Hematopoietic multipotent progenitor cell treated with erythropoietin and hydrocortisone succinate and interleukin-3 and kit ligand, for 15 days (in vitro differentiated cells): ENCODE data around the gene MICB.
"Not testable (repeated sequence)": the region's sequence is repeated elsewhere in the genome, so short reads cannot be mapped to it uniquely, and the experiment has no call there.

ENCODE experiments used
- DNase-seq: peaks from one replicate; pipeline ENCODE4 v3.0.0-alpha.2; 2015; ENCODE audit warnings: low spot score

The MICB gene

DNA sequence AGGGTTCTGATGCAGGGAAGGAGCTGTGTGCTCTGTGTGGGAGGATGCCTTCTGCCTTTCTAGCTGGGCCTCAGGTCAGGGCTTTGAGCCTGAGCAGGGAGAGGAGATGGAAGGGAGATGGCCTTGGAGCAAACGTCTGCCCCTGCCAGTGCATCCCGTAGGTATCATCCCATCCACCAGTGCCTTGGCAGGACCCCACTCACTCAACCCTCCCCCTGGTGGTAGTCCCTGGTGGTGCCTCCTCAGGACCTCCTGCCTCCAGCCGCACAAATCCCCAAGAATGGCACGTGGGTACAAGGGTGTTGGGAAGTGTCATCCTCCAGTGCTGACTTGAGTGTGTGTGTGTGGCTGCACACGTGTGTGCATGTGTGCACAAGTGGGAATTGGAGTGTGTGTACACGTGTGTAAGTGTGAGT lies 23.1 kb upstream of the MICB start:
- DNase-seq: no peak

DNA sequence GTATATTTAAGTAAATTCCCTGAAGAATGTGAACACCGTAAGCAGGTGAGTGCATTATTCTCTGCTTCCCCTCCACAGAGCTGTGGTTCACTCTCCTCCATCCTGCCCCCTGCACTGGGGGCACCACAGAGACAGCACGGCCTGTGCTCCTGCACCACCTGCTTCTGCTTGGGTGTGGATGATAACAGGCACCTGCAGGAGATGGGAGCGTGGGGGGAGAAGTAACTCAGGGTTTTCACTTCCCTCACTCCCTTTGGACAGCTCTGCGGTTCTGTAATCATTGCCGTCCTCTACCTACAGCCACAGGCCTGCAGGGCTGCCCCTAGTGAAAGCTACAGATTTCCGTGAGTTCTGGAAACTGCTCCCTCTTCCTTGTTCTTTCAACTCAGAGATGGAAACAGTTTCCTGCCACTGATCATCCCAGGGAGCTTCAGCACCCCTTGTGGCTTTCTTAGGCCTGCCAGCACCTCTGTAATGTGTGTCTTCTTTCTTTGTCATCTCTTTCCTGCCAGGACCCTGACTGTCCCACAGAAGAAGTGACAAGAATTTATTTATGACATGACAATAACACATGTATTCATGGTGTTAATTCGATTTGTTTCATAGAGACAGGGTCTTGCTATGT lies 21.3 kb upstream of the MICB start:
- DNase-seq: no peak

DNA sequence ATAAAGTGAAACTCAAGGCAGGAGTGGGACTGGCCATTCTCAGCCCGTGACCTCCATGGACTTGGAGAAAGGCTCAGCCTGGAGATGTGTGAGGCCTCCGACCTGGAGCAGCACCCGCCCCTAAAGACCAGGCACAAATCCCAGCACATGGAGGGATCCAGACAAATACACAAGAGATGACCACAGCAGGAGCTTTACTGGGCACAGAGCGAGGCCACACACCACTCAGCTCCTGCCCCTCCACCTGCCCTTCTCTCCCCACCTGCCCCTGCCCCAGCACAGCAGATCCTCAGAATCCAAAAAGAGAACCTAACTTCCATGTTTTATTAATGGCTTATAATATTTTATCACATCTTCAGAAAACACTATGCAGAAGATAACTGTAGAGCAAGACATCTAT lies 20.4 kb upstream of the MICB start:
- DNase-seq: no peak

DNA sequence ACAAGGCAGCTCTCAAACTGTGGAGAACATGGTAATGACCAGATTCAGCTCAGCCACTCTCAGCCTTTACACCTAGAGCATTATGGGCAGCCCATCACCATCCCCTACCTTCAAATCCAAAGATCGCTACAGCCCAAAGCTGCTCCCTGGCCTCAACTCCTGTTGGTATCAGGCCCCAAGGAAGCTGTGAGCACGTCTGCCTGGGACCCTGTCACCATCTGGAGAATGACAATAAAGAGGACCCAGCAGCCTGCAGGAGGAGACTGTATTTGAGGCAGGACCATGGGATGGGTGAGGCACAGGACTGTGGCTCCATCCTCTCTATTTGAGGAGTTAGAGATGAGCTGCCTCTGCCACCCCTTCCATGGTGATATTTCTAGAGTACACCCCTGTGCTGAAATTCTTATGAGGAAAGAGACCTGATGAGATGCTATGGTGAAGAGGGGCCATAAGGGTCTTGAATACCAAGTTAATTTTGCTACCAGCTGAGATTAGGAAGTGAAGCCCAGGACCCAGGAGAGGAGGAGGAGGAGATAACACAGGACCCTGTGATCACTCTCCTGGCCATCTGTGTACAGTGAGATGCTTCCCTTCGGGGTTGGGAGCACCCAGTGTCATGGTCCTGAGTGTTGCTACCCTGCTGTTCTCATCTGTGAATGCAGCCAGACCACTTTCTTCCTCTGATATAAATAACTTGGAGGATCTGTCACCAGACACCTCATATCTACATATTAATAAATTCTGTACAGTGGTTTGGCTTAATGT lies 19.6 kb upstream of the MICB start:
- DNase-seq: no peak

DNA sequence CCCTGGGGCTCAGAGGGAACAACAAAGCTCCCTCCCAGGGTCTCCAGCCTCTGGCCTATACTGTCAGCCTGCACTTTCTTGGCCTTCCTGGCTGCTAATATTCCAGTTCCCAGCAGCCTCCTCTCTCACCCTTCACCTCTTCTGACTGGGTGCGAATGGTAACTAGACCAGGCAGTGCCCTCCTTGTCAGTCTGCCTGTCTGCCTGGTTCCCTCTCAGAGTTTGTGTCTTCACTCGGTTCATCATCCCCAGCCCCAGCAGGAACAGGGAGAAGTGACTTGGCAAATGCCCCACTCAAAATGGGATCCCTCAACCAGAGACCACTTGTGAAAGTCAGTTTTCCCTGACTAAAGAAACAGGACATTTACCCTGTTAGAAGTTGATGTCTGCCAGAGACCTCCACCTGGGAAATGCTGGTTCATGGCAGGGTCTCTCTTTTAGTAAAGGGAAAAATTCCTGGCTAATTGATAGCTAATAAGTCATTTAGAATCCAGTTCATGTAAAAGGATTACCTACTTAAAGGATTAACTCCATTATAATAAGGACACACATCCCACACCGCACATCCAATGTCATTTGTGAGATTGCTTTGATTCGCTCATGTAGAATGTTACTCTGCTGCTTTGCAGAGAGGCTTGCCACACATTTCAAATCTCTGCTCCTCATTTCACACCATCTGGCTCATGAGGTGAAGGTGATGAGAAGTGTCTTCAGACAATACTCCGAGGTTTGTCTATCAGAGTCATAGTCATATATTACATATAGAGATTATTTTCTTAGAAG lies 18.6 kb upstream of the MICB start:
- DNase-seq: no peak

DNA sequence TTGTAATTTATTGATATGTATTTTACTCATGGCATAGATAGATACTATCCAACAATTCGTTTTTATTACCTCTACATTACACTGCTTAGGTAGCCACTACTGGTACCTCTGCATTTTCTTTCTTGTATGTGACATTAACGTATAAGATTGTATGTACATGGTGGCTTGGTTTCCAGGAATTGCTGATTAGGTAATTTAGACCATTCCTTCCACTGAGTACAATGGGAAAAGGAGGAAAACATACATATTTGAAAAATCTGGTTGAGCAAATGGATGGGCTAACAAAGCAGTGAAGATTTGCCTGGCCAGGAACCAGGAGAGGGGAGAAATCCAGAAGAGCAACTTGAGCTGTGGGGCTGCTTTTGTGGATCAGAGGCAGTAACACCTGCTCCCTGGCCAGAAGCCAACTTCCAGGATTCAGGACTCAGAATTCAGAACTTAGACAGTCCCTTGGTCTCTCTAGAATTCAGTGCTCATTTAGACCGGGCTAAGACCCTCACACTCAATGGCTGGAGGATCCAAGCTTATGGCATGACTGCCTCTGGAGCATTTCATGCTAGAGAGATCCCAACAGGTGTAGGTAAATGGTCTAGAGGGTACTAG lies 17.9 kb upstream of the MICB start:
- no peak for DNase-seq

DNA sequence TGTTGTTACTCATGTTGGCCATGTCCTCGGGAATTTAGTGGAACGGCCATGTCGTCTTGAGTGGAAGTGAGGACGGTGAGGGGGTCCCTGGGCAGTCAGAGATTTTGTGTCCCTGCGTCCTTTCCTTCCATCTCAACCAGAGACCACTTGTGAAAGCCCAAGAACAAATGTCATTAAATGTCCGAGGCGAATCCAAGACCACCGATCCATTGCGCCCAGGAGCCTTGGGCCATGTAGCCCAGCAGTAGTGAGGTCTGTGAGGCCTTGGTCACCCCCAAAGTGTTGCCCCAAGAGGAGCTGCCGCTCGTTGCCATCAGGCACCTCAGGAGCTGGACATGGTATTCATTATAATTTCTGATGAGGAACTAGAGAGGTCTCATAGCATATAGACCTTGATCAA lies 17.4 kb upstream of the MICB start:
- no peak for DNase-seq

DNA sequence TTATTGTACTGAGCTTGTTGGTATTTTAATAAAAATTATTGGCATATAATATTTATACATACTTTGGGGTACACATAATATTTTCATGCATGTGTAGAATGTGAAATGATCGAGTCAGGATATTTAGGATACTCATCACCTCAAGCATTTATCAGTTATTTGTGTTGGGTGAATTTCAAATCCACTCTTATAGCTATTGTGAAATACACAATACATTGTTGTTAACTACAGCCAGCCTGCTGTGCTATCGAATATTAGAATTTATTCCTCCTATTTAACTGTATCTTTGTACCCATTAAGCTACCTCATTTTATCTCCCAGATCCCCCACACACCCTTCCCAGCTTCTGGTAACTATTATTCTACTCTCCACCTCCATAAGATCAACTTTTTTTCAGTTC lies 14.6 kb upstream of the MICB start:
- DNase-seq: no peak

DNA sequence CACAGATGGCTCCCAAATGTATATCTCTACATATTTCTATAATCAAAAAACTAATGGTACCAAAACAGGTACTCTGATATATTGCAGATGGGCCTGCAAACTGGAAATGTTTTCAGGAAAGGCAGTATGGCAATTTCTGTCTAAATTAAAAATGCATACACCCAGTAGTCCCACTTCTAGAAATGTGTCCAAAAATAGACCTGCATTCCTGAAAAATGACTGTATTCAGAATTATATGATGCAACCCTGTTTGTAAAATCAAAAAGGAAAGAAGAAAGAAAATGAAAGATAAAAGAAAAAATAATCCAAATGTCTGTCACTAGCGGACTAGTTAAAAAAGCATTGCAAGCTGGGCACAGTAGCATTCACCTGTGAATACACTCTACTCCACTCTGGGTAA lies 12.9 kb upstream of the MICB start:
- DNase-seq: no peak

DNA sequence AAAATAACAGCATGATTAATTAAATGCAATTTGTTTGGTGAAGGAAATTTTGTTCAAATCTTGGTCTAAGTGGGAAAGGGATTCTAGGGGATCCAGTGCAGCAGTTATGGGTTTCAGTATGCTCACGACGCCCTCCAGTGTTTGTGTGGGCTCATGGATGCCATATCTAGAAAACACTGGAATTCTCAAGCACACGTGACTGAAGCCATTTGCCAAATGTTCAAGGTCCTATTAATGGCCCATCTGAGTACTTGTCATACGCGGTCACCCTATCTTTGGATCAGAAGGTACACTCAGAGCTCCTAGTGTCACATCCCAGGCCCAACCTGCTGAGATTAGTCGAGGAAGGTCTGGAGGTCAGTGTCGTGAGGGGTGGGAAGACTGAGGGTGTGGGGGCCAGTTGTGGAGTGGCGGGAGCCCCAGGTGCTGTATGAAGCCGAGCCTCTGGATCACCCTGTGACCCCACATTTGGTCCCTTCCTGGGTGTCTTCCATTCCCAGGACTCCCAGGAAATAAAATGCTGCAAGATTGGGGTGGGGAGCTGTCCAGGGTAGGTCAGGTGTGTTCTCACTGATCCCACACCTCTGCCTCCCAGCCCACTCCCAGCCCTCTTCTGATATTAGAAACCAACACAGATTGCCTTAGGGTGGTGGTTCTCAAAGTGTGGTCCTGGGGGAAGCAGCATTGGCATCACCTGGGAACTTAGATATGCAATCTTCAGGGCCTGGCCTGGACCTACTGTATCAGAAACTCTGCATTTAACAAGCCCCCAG lies 11.7 kb upstream of the MICB start:
- DNase-seq: not testable (repeated sequence)

DNA sequence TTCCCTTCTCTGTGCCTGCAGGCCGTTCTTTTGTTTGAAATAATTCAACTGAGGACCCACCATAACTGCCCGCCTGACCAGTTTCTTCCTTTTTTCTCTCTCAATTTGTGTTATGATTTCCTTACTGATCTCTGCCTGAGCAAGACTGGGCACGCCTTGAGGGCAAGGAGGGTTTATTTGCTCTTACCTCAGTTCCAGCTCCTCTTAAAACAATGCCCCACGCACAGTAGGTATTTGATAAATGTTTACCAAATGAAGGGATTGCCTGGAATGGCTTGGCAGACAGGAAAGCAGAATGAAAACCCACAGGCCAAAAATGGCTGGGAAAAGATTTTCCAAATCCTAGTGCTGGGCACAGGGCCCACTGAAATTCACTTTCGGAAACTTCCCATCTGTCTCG lies 10.3 kb upstream of the MICB start:
- not testable (repeated sequence) for DNase-seq

DNA sequence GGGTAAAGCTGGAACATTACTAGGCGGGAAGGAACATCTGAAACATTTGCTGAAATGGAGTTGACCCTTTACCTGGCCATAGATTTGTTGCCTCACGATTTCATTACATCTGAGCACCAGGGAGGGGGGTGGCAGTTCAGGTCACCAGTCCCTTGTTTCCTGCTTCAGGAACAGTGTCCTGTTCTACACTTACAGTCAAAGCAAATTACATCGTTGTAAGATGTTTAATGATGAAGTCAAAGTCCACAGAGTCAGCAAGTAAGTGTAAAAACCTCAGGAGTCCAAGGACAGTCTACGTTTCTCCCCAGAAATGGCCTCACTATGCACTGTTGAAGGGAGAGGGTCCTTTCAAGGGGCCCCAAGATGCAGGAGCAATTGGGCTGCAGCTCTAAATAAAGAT lies 8.9 kb upstream of the MICB start:
- no peak for DNase-seq

DNA sequence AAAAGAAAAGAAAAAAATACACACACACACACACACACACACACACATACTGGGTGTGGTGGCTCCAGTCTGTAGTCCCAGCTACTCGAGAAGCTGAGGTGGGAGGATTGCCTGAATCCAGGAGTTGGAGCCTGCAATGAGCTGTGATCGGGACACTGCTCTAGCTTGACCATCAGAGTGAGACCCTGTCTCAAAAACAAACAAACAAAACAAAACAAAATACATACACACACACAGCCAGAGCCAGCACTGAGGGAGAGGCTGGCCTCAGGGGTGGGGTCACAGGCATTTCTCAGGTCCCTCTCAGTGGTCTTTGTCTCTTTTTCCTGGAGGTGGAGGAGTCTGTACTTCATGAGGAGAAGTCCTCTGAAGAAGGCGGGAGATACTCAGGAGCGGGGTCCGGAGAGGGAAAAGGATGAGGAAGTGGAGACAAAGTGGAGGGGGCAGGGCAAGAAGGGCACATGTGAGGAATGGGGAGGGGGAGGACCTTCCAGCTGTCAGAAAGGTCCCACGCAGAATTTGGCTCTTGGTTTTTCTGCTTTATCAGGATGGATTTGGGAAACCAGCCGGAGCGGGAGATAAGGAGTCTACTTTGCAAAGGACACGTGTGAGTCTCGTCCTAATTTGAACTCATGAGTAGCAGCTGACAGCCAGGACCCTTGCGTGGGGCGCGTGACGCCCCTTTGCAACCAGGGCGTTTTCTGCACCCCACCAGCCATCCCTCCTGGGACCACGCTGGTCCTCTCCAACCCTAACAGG lies 7.7 kb upstream of the MICB start:
- DNase-seq: no peak

DNA sequence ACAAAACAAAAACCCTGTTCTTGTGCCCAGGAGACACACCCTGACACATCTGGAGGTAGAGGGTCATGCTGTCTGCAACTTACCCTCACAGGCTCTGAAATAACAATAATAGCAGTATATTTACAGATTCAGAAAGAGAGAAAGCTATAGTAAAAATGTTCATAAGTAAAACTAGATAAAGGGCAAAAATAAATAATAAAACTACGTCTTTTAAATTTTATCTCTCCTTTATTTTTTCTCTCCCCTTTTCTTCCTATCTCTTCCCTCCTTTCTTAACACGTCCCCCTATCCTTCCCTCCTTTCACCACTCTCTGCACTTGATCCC lies 4.4 kb upstream of the MICB start:
- not testable (repeated sequence) for DNase-seq

DNA sequence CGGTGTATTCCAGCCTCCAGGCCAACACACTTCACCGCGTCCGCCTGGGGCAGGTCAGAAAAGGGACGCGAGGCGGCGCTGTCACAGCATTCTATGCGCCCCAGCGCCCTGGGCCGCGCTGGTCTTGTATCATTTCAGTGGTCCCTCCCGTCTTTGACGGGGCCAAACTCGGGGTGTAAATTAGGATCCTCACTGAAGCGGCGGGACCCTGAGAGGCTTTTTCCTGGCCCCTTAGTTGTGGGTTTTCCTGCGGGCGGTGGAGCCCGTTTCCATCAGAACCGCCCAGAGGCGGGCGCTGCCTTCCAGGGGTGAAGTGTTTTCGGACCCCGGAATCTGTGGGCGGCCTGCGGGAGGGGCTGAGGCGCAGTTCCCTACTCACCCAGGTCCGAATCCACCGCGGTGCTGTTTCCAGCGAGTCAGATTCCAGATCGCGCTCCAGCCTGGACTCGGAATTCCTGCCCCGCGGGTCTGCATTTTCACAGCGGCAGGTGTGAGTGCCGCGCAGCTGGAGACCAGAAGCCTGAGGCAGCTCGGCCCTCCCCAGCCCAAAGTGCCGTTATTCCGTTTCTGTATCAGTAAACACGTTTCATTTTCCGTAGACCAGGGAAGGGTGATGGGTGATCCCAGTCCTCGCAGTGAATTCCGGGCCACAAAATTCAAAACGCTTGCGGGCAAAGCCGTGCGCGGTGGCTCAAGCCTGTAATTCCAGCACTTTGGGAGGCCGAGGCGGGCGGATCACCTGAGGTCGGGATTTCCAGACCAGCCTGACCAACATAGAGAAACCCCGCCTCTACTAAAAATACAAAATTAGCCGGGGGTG lies 3.9 kb upstream of the MICB start:
- DNase-seq: peak; percentile 82

DNA sequence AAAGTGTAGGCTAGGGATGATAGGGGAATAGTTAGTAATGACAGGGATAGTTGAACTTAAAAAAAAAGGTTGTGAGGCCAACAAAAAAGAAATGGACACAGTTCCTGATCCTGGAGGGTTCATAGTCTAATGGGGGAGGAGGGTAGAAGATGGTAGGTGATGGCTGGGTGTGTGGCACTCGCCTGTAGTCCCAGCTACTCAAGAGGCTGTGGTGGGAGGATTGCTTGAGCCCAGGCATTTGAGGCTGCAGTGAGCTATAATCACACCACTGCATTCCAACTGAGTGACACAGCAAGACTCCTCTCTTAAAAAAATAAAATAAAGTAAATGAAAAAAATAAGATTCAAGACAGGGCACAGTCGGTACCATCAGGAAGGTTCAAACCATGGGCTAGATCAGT lies 2.4 kb upstream of the MICB start:
- DNase-seq: no peak

DNA sequence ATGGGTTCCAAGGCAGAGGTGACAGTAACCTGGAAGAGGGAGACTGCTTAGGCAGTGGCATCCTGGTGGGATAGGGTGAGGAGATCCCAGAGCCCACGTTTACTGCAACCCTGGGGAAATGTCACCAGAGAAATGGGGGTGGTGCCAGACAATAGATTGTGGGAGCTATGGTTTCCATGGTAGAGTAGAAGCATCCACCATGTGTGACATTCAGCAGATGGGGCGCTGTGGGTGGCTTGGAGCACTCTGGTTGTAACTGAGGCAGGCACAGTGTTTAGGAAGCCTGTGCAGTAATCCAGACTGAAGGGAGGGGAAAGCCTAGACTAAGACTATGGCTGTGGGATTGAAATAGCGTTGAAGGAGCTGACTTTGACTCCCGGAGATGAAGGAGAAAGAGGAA lies 1.1 kb upstream of the MICB start:
- not testable (repeated sequence) for DNase-seq

DNA sequence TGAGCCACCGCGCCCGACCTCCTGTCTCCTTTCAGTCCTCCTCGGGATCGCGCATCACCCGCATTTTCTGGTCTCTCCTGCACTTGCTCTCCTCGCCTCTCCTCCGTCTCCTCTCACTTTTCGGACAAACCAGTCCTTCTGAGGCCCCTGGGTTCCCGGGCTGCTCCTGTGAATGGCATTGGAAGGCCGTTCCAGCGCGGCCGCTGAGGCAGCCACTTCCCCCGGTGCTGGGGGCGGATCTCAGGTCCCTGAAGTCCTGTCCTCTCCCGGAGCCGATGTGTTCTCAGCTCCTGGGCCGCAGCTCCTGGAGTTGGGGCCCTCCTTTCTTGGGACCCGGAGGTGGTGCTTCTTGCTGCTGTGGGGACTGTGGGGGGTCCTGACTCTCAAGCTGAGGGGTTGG lies 803 bp downstream of the MICB start:
- no peak for DNase-seq

DNA sequence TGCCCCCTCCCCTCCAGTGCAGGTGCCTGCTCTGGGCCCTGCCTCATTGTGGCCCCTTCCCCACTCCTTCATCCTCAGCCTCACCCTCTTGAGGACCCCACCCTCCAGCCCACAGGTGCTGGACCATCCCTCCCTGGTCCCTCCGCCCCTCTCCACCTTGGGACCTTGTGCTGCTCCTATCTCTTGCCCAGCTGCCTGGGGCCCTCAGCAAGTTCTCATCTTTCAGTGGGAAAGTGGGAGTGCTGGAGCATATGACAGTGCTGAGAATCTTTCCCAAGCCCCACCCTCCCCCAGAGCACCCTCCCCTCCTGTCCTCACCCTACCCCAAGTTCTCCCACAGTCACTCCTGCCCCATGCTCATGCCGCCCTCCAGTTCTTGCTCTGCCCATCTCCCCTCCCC lies 1.7 kb downstream of the MICB start:
- not testable (repeated sequence) for DNase-seq

DNA sequence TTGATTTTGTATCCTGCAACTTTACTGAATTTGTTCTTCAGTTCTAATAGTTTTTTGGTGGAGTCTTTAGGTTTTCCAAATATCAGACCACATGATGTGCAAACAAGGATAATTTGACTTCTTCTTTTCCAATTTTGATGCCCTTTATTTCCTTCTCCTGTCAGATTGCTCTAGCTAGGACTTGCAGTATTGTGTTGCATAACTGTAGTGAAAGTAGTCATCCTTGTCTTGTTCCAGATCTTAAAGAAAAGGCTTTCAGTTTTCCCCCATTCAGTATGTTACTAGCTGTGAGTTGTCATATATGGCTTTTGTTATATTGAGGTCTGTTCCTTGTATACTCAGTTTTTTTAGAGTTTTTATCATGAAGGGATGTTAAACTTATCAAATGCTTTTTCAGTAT lies 4.6 kb downstream of the MICB start:
- no peak for DNase-seq

DNA sequence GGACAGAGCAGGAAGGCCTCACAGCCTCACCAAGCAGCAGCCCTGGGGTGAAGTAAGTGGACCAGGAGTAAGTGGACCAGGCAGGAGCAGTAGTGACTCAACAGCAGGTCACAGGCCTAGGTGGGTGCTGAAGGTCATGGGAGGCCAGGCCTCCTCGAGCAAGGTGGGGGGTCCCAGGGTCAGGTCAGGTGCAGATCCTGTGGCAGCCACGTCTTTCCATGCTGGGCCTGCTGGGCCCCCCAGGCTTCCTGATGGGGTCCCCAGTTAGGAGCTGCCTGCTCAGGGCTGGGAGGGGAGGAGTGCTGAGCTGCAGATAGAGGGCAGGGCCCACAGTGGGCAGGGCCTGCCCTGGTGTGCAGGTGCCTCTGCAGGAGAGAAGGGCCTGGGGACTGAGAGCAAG lies 11.1 kb downstream of the MICB start:
- not testable (repeated sequence) for DNase-seq
